CD14-positive monocyte (primary cell): Measurements from ENCODE around the gene OR4D5. TPM values are rescaled to one million over a fixed set of nuclear protein-coding genes. Genes with fewer than 3 reads are reported as not detected.

ENCODE experiments used
- DNase-seq, 3 donors: peaks; one replicate each; pipeline ENCODE4 v3.0.0-alpha.2; 2011 to 2022
- H2AFZ ChIP-seq: 2 replicates; pipeline ENCODE4 v1.6.0; 2012; ENCODE audit warnings: mild to moderate bottlenecking, low read depth, low read length, inconsistent platforms; ENCODE audit not compliant: insufficient read depth, poor library complexity, severe bottlenecking
- H3K27ac ChIP-seq, 2 donors: 1 replicate in 1 of 2; 2 replicates in 1 of 2; pipeline ENCODE4 v1.5.1; 2012 to 2013; ENCODE audit warnings: low read length in 2 of 2, control low read depth in 1 of 2, inconsistent platforms in 1 of 2, low read depth in 1 of 2, mild to moderate bottlenecking in 1 of 2
- H3K27me3 ChIP-seq, 2 donors: one replicate each; pipeline versions ENCODE4 v1.6.0 to v1.6.1; 2011 to 2013; ENCODE audit warnings: low read length in 2 of 2; ENCODE audit not compliant: control insufficient read depth in 2 of 2, insufficient read depth in 2 of 2
- H3K36me3 ChIP-seq, 2 donors: replicated peaks in 1 of 2; 1 replicate in 1 of 2; 2 replicates in 1 of 2; pipeline versions ENCODE4 v1.5.1 to v1.6.1; 2012 to 2013; ENCODE audit warnings: low read length in 2 of 2, control low read depth in 1 of 2, inconsistent platforms in 1 of 2, mild to moderate bottlenecking in 1 of 2; ENCODE audit not compliant: insufficient read depth in 2 of 2, control insufficient read depth in 1 of 2
- H3K4me1 ChIP-seq, 2 donors: 1 replicate in 1 of 2; 2 replicates in 1 of 2; pipeline versions ENCODE4 v1.5.1 to v1.6.1; 2012 to 2013; ENCODE audit warnings: low read length in 2 of 2, control low read depth in 1 of 2, inconsistent platforms in 1 of 2, mild to moderate bottlenecking in 1 of 2, moderate library complexity in 1 of 2; ENCODE audit not compliant: insufficient read depth in 2 of 2, control insufficient read depth in 1 of 2
- H3K4me2 ChIP-seq: replicated peaks from 2 replicates; pipeline ENCODE3; 2012; ENCODE audit warnings: low read length, moderate library complexity, mild to moderate bottlenecking; ENCODE audit not compliant: poor library complexity, severe bottlenecking; ENCODE audit errors: extremely low read depth
- H3K4me3 ChIP-seq, 3 experiments: fragments of 200-600 bp in 1 of 3; sonication (generic) in 1 of 3; replicated peaks in 1 of 3; 1 replicate in 2 of 3; 2 replicates in 1 of 3; pipeline ENCODE4 v1.5.1; 2011 to 2013; ENCODE audit warnings: low read length in 3 of 3, mild to moderate bottlenecking in 3 of 3, control low read depth in 2 of 3, low read depth in 2 of 3, inconsistent platforms in 1 of 3, moderate library complexity in 1 of 3
- H3K79me2 ChIP-seq: 2 replicates; pipeline ENCODE4 v1.6.0; 2012; ENCODE audit warnings: mild to moderate bottlenecking, control low read depth, inconsistent platforms, low read length, moderate library complexity; ENCODE audit not compliant: insufficient read depth
- H3K9ac ChIP-seq: 2 replicates; pipeline ENCODE4 v1.6.0; 2017; ENCODE audit warnings: low read length, mild to moderate bottlenecking; ENCODE audit not compliant: insufficient read depth, poor library complexity, severe bottlenecking
- H3K9me3 ChIP-seq, 2 donors: replicated peaks in 1 of 2; 1 replicate in 1 of 2; 2 replicates in 1 of 2; pipeline versions ENCODE4 v1.5.1 to v1.6.1; 2012 to 2013; ENCODE audit warnings: low read length in 2 of 2, control low read depth in 1 of 2; ENCODE audit not compliant: control insufficient read depth in 1 of 2, insufficient read depth in 1 of 2
- H4K20me1 ChIP-seq: 2 replicates; pipeline ENCODE4 v1.6.0; 2012; ENCODE audit warnings: mild to moderate bottlenecking, low read length, control low read depth, moderate library complexity; ENCODE audit not compliant: insufficient read depth
- H3K27ac Mint-ChIP-seq, 7 donors: one replicate each; pipeline ENCODE4 v1.8.0; 2020; ENCODE audit warnings: mild to moderate bottlenecking in 7 of 7, mixed read lengths in 7 of 7, moderate library complexity in 6 of 7, inconsistent platforms in 2 of 7
- H3K27me3 Mint-ChIP-seq, 3 donors: one replicate each; pipeline ENCODE4 v1.8.0; 2021 to 2022; ENCODE audit warnings: low read depth in 3 of 3, mild to moderate bottlenecking in 3 of 3, mixed read lengths in 3 of 3, moderate library complexity in 3 of 3, inconsistent platforms in 1 of 3
- H3K36me3 Mint-ChIP-seq, 2 donors: one replicate each; pipeline ENCODE4 v1.8.0; 2020; ENCODE audit warnings: mixed read lengths in 2 of 2, inconsistent platforms in 1 of 2, mild to moderate bottlenecking in 1 of 2
- H3K4me1 Mint-ChIP-seq: one replicate; pipeline ENCODE4 v1.8.0; 2020; ENCODE audit warnings: mild to moderate bottlenecking, mixed read lengths
- H3K4me3 Mint-ChIP-seq, 2 donors: one replicate each; pipeline ENCODE4 v1.8.0; 2020; ENCODE audit warnings: mild to moderate bottlenecking in 2 of 2, mixed read lengths in 2 of 2, moderate library complexity in 1 of 2
- H3K9me3 Mint-ChIP-seq, 7 donors: one replicate each; pipeline ENCODE4 v1.8.0; 2020 to 2022; ENCODE audit warnings: mixed read lengths in 7 of 7, mild to moderate bottlenecking in 6 of 7, moderate library complexity in 6 of 7, inconsistent platforms in 2 of 7
- CTCF ChIP-seq: fragments of 200-600 bp; IDR thresholded peaks from one replicate; pipeline ENCODE4 v1.8.0; 2022; ENCODE audit warnings: antibody characterized with exemption, mild to moderate bottlenecking
- WGBS: methylation state at CpG from one replicate; pipeline ENCODE4 v1.1.5; 2013; ENCODE audit warnings: missing lambda C conversion rate; ENCODE audit not compliant: insufficient coverage; 5-methylcytosine and 5-hydroxymethylcytosine counted together
- intact Hi-C, 2 donors: fragments of 100-400 bp; cut with micrococcal nuclease; formaldehyde crosslinking; loops; one replicate each; pipeline versions ENCODE4 v1.15.0 to v1.15.1; 2023
- polyA plus RNA-seq, 3 donors: library from polyadenylated mRNA; depleted of rRNA in 1 of 3; unstranded in 2 of 3; stranded (reverse) in 1 of 3; fragments of 300-500 nt in 2 of 3; fragments of >200 nt in 1 of 3; fragmentation: Illumina TruSeq in 2 of 3; gene quantifications; 1 replicate in 2 of 3; 2 replicates in 1 of 3; pipeline ENCODE4 v1.2.3, GENCODE V29; 2012 to 2021

The OR4D5 gene
- polyA plus RNA-seq, 3 donors = not detected

GRCh38 chr11:123905826-123906225 is 33.6 kb upstream of the OR4D5 start:
- WGBS = 93% methylated on average over 2 of the region's 3 CpGs
- no peak overlapping the region for H3K9ac ChIP-seq
- DNase-seq = no peak
- Mint-ChIP-seq H3K4me3 (no peak overlapping the region), H3K4me1 (no peaks in the 10 kb centered on the region), H3K36me3 (no peaks in the 10 kb centered on the region), H3K27me3 (no peaks in the 10 kb centered on the region), H3K27ac (no peak overlapping the region), H3K9me3 (no peaks in the 10 kb centered on the region)
- no peak for TF ChIP-seq CTCF
- H2AFZ ChIP-seq = no peak overlapping the region
- no peak overlapping the region for H3K4me2 ChIP-seq
- no peaks in the 10 kb centered on the region for H4K20me1 ChIP-seq
- H3K9me3 ChIP-seq = no peaks in the 10 kb centered on the region
- no peak overlapping the region for H3K27ac ChIP-seq
- no peaks in the 10 kb centered on the region for H3K79me2 ChIP-seq
- H3K4me3 ChIP-seq = no peak overlapping the region
- H3K4me1 ChIP-seq = no peaks in the 10 kb centered on the region
- intact Hi-C loops = no loop called here
- no peaks in the 10 kb centered on the region for H3K36me3 ChIP-seq
- no peaks in the 10 kb centered on the region for H3K27me3 ChIP-seq

- no CpG with 5 or more reads among the region's 3 CpGs for WGBS
- Histone ChIP-seq H3K4me3 (no peak overlapping the region), H3K4me1 (no peaks in the 10 kb centered on the region), H3K4me2 (no peak overlapping the region), H3K9me3 (no peaks in the 10 kb centered on the region), H3K79me2 (no peaks in the 10 kb centered on the region), H3K27ac (no peak overlapping the region), H3K36me3 (no peaks in the 10 kb centered on the region), H3K9ac (no peak overlapping the region), H2AFZ (no peak overlapping the region), H4K20me1 (no peaks in the 10 kb centered on the region), H3K27me3 (no peaks in the 10 kb centered on the region)
- no peak for TF ChIP-seq CTCF
- intact Hi-C loops = no loop called here
- DNase-seq = no peak
- Mint-ChIP-seq H3K4me1 (no peaks in the 10 kb centered on the region), H3K27me3 (no peaks in the 10 kb centered on the region), H3K27ac (no peak overlapping the region), H3K4me3 (no peak overlapping the region), H3K9me3 (no peaks in the 10 kb centered on the region), H3K36me3 (no peaks in the 10 kb centered on the region)
Measured at GRCh38 chr11:123920943-123921342, 18.5 kb upstream of the OR4D5 start.
